DND-41 (cell line): Measurements from ENCODE around the gene AMH.

Experiments used
- CTCF ChIP-seq: IDR thresholded peaks from 2 replicates; pipeline ENCODE4 v1.5.1; 2012; ENCODE audit warnings: borderline replicate concordance, low read length, moderate library complexity, mild to moderate bottlenecking; ENCODE audit not compliant: poor library complexity, severe bottlenecking; ENCODE audit errors: extremely low read depth
- EZH2 ChIP-seq: IDR thresholded peaks from 3 replicates; pipeline ENCODE4 v1.6.1; 2012; ENCODE audit warnings: borderline replicate concordance, low read depth, mild to moderate bottlenecking, moderate library complexity, low read length, inconsistent platforms; ENCODE audit not compliant: severe bottlenecking

GRCh38 chr19:2260341-2260805 lies 11.2 kb downstream of the AMH start:
- no peak for TF ChIP-seq CTCF
- no peak for TF ChIP-seq EZH2
